MCF 10A (cell line): ENCODE data around the gene GRIN3B. TPM values are rescaled to one million over a fixed set of nuclear protein-coding genes. Genes with fewer than 3 reads are reported as not detected.

ENCODE experiments used
- Bru-seq: library from RNA; stranded (reverse); fragments of 400-500 nt; gene quantifications from one replicate; lab custom pipeline; 2021; lab: Mats Ljungman, UMichigan
- BruChase-seq, 2 experiments: library from RNA; stranded (reverse); fragments of 400-500 nt; gene quantifications; one replicate each; lab custom pipeline; 2021; lab: Mats Ljungman, UMichigan
- BruUV-seq: library from RNA; stranded (reverse); fragments of 400-500 nt; replicated peaks from 2 replicates; lab custom pipeline; 2021; lab: Mats Ljungman, UMichigan
- CTCF ChIA-PET: fragments of 300-600 bp; sonication (Branson Sonifier 250); formaldehyde crosslinking; extraction: SDS; loops from one replicate; lab custom pipeline; 2021; ENCODE audit warnings: antibody characterized with exemption, inconsistent platforms; lab: Yijun Ruan, JAX
- POLR2A ChIA-PET: fragments of 300-600, 350-650 bp; sonication (Branson Sonifier 250); formaldehyde crosslinking; extraction: SDS; loops from one replicate; lab custom pipeline; 2020; ENCODE audit warnings: antibody characterized with exemption, inconsistent platforms; lab: Yijun Ruan, JAX
- DNase-seq: peaks from one replicate; pipeline ENCODE4 v3.0.0-alpha.2; 2018; ENCODE audit not compliant: unreplicated experiment
- H3K27ac Mint-ChIP-seq: one replicate; pipeline ENCODE4 v1.8.0; 2022; ENCODE audit warnings: mild to moderate bottlenecking, low read depth, mixed read lengths; ENCODE audit not compliant: unreplicated experiment
- H3K27me3 Mint-ChIP-seq: one replicate; pipeline ENCODE4 v1.8.0; 2022; ENCODE audit warnings: mixed read lengths; ENCODE audit not compliant: insufficient read depth, unreplicated experiment
- H3K36me3 Mint-ChIP-seq: one replicate; pipeline ENCODE4 v1.8.0; 2022; ENCODE audit warnings: mild to moderate bottlenecking, moderate library complexity, mixed read lengths; ENCODE audit not compliant: insufficient read depth, unreplicated experiment
- H3K4me1 Mint-ChIP-seq: one replicate; pipeline ENCODE4 v1.8.0; 2022; ENCODE audit warnings: mixed read lengths; ENCODE audit not compliant: insufficient read depth, unreplicated experiment
- H3K4me3 Mint-ChIP-seq: one replicate; pipeline ENCODE4 v1.8.0; 2022; ENCODE audit warnings: mild to moderate bottlenecking, moderate library complexity, mixed read lengths; ENCODE audit not compliant: unreplicated experiment
- H3K9me3 Mint-ChIP-seq: one replicate; pipeline ENCODE4 v1.8.0; 2022; ENCODE audit warnings: mixed read lengths; ENCODE audit not compliant: unreplicated experiment
- CTCF ChIP-seq: fragments of 200-600 bp; IDR thresholded peaks from one replicate; pipeline ENCODE4 v1.8.0; 2022; ENCODE audit warnings: antibody characterized with exemption, mild to moderate bottlenecking; ENCODE audit not compliant: unreplicated experiment
- intact Hi-C: fragments of 100-400 bp; cut with micrococcal nuclease; formaldehyde crosslinking; loops from 2 replicates; pipeline ENCODE4 v1.14.1; 2022
- long read RNA-seq: library from polyadenylated mRNA; stranded (forward); transcript quantifications from one replicate; pipeline ENCODE4 v2.0.0, GENCODE V29; 2022
- total RNA-seq: library from RNA; stranded (reverse); gene quantifications from 2 replicates; pipeline ENCODE4 v1.2.3, GENCODE V29; 2022

GRIN3B gene, protein sequence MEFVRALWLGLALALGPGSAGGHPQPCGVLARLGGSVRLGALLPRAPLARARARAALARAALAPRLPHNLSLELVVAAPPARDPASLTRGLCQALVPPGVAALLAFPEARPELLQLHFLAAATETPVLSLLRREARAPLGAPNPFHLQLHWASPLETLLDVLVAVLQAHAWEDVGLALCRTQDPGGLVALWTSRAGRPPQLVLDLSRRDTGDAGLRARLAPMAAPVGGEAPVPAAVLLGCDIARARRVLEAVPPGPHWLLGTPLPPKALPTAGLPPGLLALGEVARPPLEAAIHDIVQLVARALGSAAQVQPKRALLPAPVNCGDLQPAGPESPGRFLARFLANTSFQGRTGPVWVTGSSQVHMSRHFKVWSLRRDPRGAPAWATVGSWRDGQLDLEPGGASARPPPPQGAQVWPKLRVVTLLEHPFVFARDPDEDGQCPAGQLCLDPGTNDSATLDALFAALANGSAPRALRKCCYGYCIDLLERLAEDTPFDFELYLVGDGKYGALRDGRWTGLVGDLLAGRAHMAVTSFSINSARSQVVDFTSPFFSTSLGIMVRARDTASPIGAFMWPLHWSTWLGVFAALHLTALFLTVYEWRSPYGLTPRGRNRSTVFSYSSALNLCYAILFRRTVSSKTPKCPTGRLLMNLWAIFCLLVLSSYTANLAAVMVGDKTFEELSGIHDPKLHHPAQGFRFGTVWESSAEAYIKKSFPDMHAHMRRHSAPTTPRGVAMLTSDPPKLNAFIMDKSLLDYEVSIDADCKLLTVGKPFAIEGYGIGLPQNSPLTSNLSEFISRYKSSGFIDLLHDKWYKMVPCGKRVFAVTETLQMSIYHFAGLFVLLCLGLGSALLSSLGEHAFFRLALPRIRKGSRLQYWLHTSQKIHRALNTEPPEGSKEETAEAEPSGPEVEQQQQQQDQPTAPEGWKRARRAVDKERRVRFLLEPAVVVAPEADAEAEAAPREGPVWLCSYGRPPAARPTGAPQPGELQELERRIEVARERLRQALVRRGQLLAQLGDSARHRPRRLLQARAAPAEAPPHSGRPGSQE
- total RNA-seq (not detected in 2 replicates), Bru-seq, nascent RNA (not detected), BruChase-seq, experiment 1, labeled RNA remaining after a 6-hour chase (percentile 14 among the genes with signal in this experiment), BruChase-seq, experiment 2, labeled RNA remaining after a 2-hour chase (not detected)
- long read RNA-seq, result 0 reads

DNA sequence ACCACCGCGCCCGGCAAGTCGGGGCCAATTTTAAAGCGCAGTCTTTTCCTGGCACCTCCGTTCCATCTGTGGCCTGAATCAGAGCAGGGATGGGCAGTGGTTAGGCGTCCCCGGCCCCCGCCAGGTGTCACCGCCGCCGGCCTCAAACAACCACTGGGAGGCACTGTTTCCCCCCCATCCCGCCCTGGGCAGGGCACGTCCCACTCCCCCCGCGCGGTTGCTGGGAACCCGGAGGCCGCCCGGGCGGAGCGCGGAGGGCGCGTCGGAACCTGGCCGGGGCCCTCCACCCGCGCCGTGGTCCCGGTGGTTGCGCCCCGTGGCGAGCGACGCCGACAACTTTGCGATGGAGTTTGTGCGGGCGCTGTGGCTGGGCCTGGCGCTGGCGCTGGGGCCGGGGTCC, at the start of gene GRIN3B:
TSS of gene GRIN3B (plus strand) at position 325 of the 400 bp plus-strand sequence. CDS start at position 344, 19 bp downstream.
- no peak for DNase-seq
- Mint-ChIP-seq H3K36me3 (peaks cover 6% of the 10 kb centered on the region), H3K27ac (no peak within 1 kb of the TSS), H3K27me3 (peaks cover 17% of the 10 kb centered on the region), H3K9me3 (no peaks in the 10 kb centered on the region), H3K4me1 (peaks cover 6% of the 10 kb centered on the region), H3K4me3 (no peak within 1 kb of the TSS)
- POLR2A ChIA-PET, result no interaction called here
- CTCF ChIA-PET, result interaction anchor here (1.5 kb wide), 1 partner anchor 204 kb away, joined by 3 read pairs; no protein-coding TSS in a partner anchor
- intact Hi-C loops, result no loop called here
- no TSS peak for BruUV-seq
- peak; percentile 34 for TF ChIP-seq CTCF

GRCh38 chr19:952049-952679, 48.1 kb upstream of the GRIN3B start:
- H3K36me3 Mint-ChIP-seq, result no peaks in the 10 kb centered on the region
- no peak for DNase-seq
- intact Hi-C loops, result no loop called here
- no peaks in the 10 kb centered on the region for H3K27me3 Mint-ChIP-seq
- no peaks in the 10 kb centered on the region for H3K9me3 Mint-ChIP-seq
- no TSS peak for BruUV-seq
- POLR2A ChIA-PET, result interaction anchor here (0.7 kb wide), 1 partner anchor 89 kb away, joined by 3 read pairs; no protein-coding TSS in a partner anchor
- no peaks in the 10 kb centered on the region for H3K4me1 Mint-ChIP-seq
- no peak for TF ChIP-seq CTCF
- no peak overlapping the region for H3K4me3 Mint-ChIP-seq
- no peak overlapping the region for H3K27ac Mint-ChIP-seq
- CTCF ChIA-PET, result no interaction called here

DNA sequence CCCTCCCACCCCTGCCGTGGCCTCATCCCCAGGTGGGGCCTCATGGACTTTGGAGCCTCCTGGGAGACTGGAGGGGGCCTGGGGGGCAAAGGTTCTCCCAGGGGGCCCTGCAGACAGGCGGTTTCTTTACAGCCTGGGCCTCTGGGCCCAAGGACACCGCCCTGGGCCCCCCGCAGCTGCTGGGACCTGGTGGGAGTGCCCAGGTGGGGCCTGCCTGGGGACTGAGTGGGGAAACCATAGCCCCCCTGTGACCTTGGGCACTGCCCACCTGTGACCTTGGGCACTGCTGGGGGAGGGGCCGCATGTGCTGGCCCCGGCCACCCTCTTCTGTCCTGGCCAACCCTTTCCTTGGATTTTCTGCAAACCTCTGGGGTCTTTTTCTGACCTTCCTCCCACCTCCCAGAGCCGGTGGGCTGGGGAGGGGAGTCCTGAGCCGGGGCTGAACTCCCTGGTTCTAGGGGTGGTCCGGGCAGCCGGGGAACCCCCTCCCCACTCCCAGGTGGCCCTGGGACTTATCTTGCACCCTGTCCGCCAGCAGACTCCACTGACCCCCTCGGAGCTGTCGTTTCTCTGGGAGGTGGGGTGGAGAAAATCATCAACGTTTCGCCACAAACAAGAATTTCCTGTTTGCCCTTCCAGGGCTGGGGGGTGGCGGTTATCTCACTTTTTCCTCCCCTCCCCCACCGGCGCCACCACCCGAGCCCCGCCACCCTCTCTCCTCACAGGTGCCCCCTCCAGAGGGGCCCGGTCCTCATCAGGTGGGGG, 47.4 kb upstream of the GRIN3B start:
- ChIA-PET POLR2A (no interaction called here), CTCF (no interaction called here)
- intact Hi-C loops, result no loop called here
- no peaks in the 10 kb centered on the region for H3K9me3 Mint-ChIP-seq
- no peak overlapping the region for H3K27ac Mint-ChIP-seq
- no peaks in the 10 kb centered on the region for H3K27me3 Mint-ChIP-seq
- no TSS peak for BruUV-seq
- TF ChIP-seq CTCF, result no peak
- H3K4me1 Mint-ChIP-seq, result no peaks in the 10 kb centered on the region
- no peak overlapping the region for H3K4me3 Mint-ChIP-seq
- no peaks in the 10 kb centered on the region for H3K36me3 Mint-ChIP-seq
- no peak for DNase-seq
